PC-9 (cell line): Measurements from ENCODE around the gene IL1F10. TPM values are rescaled to one million over a fixed set of nuclear protein-coding genes. Genes with fewer than 3 reads are reported as not detected.

Experiments
- BruUV-seq: library from RNA; stranded (reverse); fragments of 400-500 nt; replicated peaks from 2 replicates; lab custom pipeline; 2021; lab: Mats Ljungman, UMichigan
- CTCF ChIA-PET: fragments of 300-600 bp; sonication (Branson Sonifier 250); formaldehyde crosslinking; loops from one replicate; lab custom pipeline; 2022; ENCODE audit warnings: antibody characterized with exemption; lab: Charles Lee
- POLR2A ChIA-PET: fragments of 300-600 bp; sonication (Branson Sonifier 250); formaldehyde crosslinking; loops from one replicate; lab custom pipeline; 2022; ENCODE audit warnings: antibody characterized with exemption; ENCODE audit not compliant: unreplicated experiment; lab: Charles Lee
- DNase-seq, 2 experiments: peaks; one replicate each; pipeline versions ENCODE4 v3.0.0 to v3.0.0-alpha.2; 2015 to 2022; ENCODE audit warnings: mixed read lengths in 1 of 2
- H2AFZ ChIP-seq: fragments of 200-600 bp; sonication (generic); 2 replicates; pipeline ENCODE4 v1.8.1; 2017; ENCODE audit warnings: antibody characterized with exemption
- H3F3A ChIP-seq: fragments of 200-600 bp; sonication (generic); 2 replicates; pipeline ENCODE4 v1.8.1; 2017; ENCODE audit warnings: antibody characterized with exemption, mild to moderate bottlenecking, low read depth; ENCODE audit not compliant: insufficient read depth
- H3K27ac ChIP-seq: fragments of 200-600 bp; sonication (generic); 2 replicates; pipeline ENCODE4 v1.6.1; 2016; ENCODE audit warnings: mixed run types
- H3K27me3 ChIP-seq: fragments of 200-600 bp; sonication (generic); 2 replicates; pipeline ENCODE4 v1.6.1; 2016; ENCODE audit warnings: low read depth, mixed run types; ENCODE audit not compliant: insufficient read depth
- H3K36me3 ChIP-seq: fragments of 200-600 bp; sonication (generic); 2 replicates; pipeline ENCODE4 v1.6.1; 2016; ENCODE audit warnings: low read depth, mixed run types
- H3K4me1 ChIP-seq: fragments of 200-600 bp; sonication (generic); replicated peaks from 2 replicates; pipeline ENCODE4 v1.6.1; 2016; ENCODE audit warnings: mixed run types; ENCODE audit not compliant: insufficient read depth
- H3K4me2 ChIP-seq: fragments of 200-600 bp; sonication (generic); 2 replicates; pipeline ENCODE4 v1.6.1; 2017; ENCODE audit warnings: mixed run types
- H3K4me3 ChIP-seq: fragments of 200-600 bp; sonication (generic); 2 replicates; pipeline ENCODE4 v1.6.1; 2016; ENCODE audit warnings: mixed run types
- H3K79me2 ChIP-seq: fragments of 200-600 bp; sonication (generic); 2 replicates; pipeline ENCODE4 v1.6.1; 2017; ENCODE audit warnings: low read depth, mixed run types
- H3K9me2 ChIP-seq: fragments of 200-600 bp; sonication (generic); 2 replicates; pipeline ENCODE4 v1.8.1; 2017; ENCODE audit warnings: mild to moderate bottlenecking; ENCODE audit not compliant: insufficient read depth
- H3K9me3 ChIP-seq: fragments of 200-600 bp; sonication (generic); 2 replicates; pipeline ENCODE4 v1.8.1; 2016; ENCODE audit warnings: low read depth; ENCODE audit not compliant: insufficient read depth
- H4K20me1 ChIP-seq: fragments of 200-600 bp; sonication (generic); 2 replicates; pipeline ENCODE4 v1.8.1; 2017; ENCODE audit not compliant: insufficient read depth
- CTCF ChIP-seq: fragments of 200-600 bp; sonication (generic); conservative IDR thresholded peaks from 2 replicates; pipeline ENCODE4 v1.6.1; 2017; ENCODE audit warnings: mixed run types, antibody characterized with exemption, mild to moderate bottlenecking, moderate library complexity
- EZH2 ChIP-seq: fragments of 200-600 bp; sonication (generic); IDR thresholded peaks from 2 replicates; pipeline ENCODE4 v1.8.0; 2017; ENCODE audit warnings: antibody characterized with exemption, low read depth
- intact Hi-C: fragments of 100-400 bp; cut with micrococcal nuclease; formaldehyde crosslinking; loops from one replicate; pipeline ENCODE4 v1.10.0; 2022; ENCODE audit not compliant: unreplicated experiment
- total RNA-seq: library from RNA; stranded (reverse); gene quantifications from 2 replicates; pipeline ENCODE4 v1.2.3, GENCODE V29; 2021

IL1F10 gene
- total RNA-seq, 1 experiment from 2014 or later: not detected

GRCh38 chr2:113102133-113102532 is 34.4 kb downstream of the IL1F10 start:
- no peaks in the 10 kb centered on the region for H3K4me1 ChIP-seq
- no peaks in the 10 kb centered on the region for H4K20me1 ChIP-seq
- BruUV-seq: no TSS peak
- ChIA-PET CTCF (no interaction called here), POLR2A (no interaction called here)
- no peaks in the 10 kb centered on the region for H3K9me3 ChIP-seq
- no peak overlapping the region for H3K4me2 ChIP-seq
- intact Hi-C loops: no loop called here
- H3K79me2 ChIP-seq: no peaks in the 10 kb centered on the region
- H3F3A ChIP-seq: no peaks in the 10 kb centered on the region
- no peak overlapping the region for H3K4me3 ChIP-seq
- DNase-seq: no peak
- H3K36me3 ChIP-seq: no peaks in the 10 kb centered on the region
- no peak for TF ChIP-seq EZH2
- no peak for TF ChIP-seq CTCF
- H3K27me3 ChIP-seq: no peaks in the 10 kb centered on the region
- H2AFZ ChIP-seq: no peak overlapping the region
- no peaks in the 10 kb centered on the region for H3K9me2 ChIP-seq
- no peak overlapping the region for H3K27ac ChIP-seq

GRCh38 chr2:113103277-113103676 is 35.5 kb downstream of the IL1F10 start:
- Histone ChIP-seq H3K9me2 (no peaks in the 10 kb centered on the region), H3K36me3 (no peaks in the 10 kb centered on the region), H3K9me3 (no peaks in the 10 kb centered on the region), H3K27ac (no peak overlapping the region), H3K4me3 (no peak overlapping the region), H3K27me3 (no peaks in the 10 kb centered on the region), H4K20me1 (no peaks in the 10 kb centered on the region), H3K79me2 (no peaks in the 10 kb centered on the region), H3K4me1 (no peaks in the 10 kb centered on the region), H2AFZ (no peak overlapping the region), H3F3A (no peaks in the 10 kb centered on the region), H3K4me2 (no peak overlapping the region)
- CTCF ChIA-PET: interaction anchor here (0.9 to 1.1 kb wide), 2 partner anchors 23 to 35 kb away, joined by 4 to 10 read pairs; no protein-coding TSS in a partner anchor
- POLR2A ChIA-PET: no interaction called here
- no TSS peak for BruUV-seq
- DNase-seq: no peak
- no peak for TF ChIP-seq EZH2
- TF ChIP-seq CTCF: no peak
- intact Hi-C loops: no loop called here

GRCh38 chr2:113104054-113104611 is 36.4 kb downstream of the IL1F10 start:
- TF ChIP-seq EZH2 (no peak), CTCF (no peak)
- Histone ChIP-seq H4K20me1 (no peaks in the 10 kb centered on the region), H3K27ac (no peak overlapping the region), H3F3A (no peaks in the 10 kb centered on the region), H3K4me2 (no peak overlapping the region), H3K4me1 (no peaks in the 10 kb centered on the region), H3K9me2 (no peaks in the 10 kb centered on the region), H3K79me2 (no peaks in the 10 kb centered on the region), H3K4me3 (no peak overlapping the region), H3K36me3 (no peaks in the 10 kb centered on the region), H3K9me3 (no peaks in the 10 kb centered on the region), H2AFZ (no peak overlapping the region), H3K27me3 (no peaks in the 10 kb centered on the region)
- intact Hi-C loops: no loop called here
- ChIA-PET CTCF (interaction anchor here (0.9 to 1.1 kb wide), 2 partner anchors 24 to 34 kb away, joined by 4 to 10 read pairs; no protein-coding TSS in a partner anchor), POLR2A (no interaction called here)
- BruUV-seq: no TSS peak
- DNase-seq: no peak
